Muscle layer of duodenum (tissue), 2 donors: Measurements from ENCODE around the gene CHDH.

Experiments used
- H3K27ac ChIP-seq: one replicate; pipeline ENCODE4 v1.7.0; 2013; ENCODE audit warnings: mild to moderate bottlenecking, low read length
- H3K27me3 ChIP-seq: one replicate; pipeline ENCODE4 v1.7.0; 2013; ENCODE audit warnings: low read depth, mild to moderate bottlenecking, control low read depth, low read length
- H3K36me3 ChIP-seq, 2 donors: one replicate each; pipeline ENCODE4 v1.7.0; 2013; ENCODE audit warnings: low read length in 2 of 2, control low read depth in 1 of 2, mild to moderate bottlenecking in 1 of 2; ENCODE audit not compliant: insufficient read depth in 2 of 2, control insufficient read depth in 1 of 2
- H3K4me1 ChIP-seq, 2 donors: one replicate each; pipeline ENCODE4 v1.7.0; 2013; ENCODE audit warnings: low read length in 2 of 2, mild to moderate bottlenecking in 2 of 2, control low read depth in 1 of 2, moderate library complexity in 1 of 2; ENCODE audit not compliant: insufficient read depth in 2 of 2, control insufficient read depth in 1 of 2
- H3K4me3 ChIP-seq, 2 donors: one replicate each; pipeline ENCODE4 v1.7.0; 2013; ENCODE audit warnings: low read length in 2 of 2, low read depth in 1 of 2, mild to moderate bottlenecking in 1 of 2
- H3K9me3 ChIP-seq, 2 donors: one replicate each; pipeline ENCODE4 v1.7.0; 2013; ENCODE audit warnings: low read length in 2 of 2, control low read depth in 1 of 2, mild to moderate bottlenecking in 1 of 2; ENCODE audit not compliant: control insufficient read depth in 1 of 2
- donor health status: healthy.

The CHDH gene

GRCh38 chr3:53845881-53846133 is 412 bp downstream of the CHDH start:
- H3K4me1 ChIP-seq, result peaks cover 0 to 6% of the 10 kb centered on the region in 2 donors
- no peaks in the 10 kb centered on the region for H3K36me3 ChIP-seq
- H3K4me3 ChIP-seq, result peak overlapping the region; percentile 64 to 76
- H3K9me3 ChIP-seq, result no peaks in the 10 kb centered on the region
- H3K27ac ChIP-seq, result peak overlapping the region; percentile 18
- H3K27me3 ChIP-seq, result no peaks in the 10 kb centered on the region

- H3K36me3 ChIP-seq, result no peaks in the 10 kb centered on the region
- H3K27ac ChIP-seq, result peak overlapping the region; percentile 18
- peak overlapping the region; percentile 64 to 76 for H3K4me3 ChIP-seq
- no peaks in the 10 kb centered on the region for H3K27me3 ChIP-seq
- H3K4me1 ChIP-seq, result peaks cover 0 to 4% of the 10 kb centered on the region in 2 donors
- H3K9me3 ChIP-seq, result no peaks in the 10 kb centered on the region
Observed at GRCh38 chr3:53845103-53845880, 927 bp downstream of the CHDH start.

GRCh38 chr3:53844262-53845102 is 1.7 kb downstream of the CHDH start:
- Histone ChIP-seq H3K4me1 (peaks cover 0 to 4% of the 10 kb centered on the region in 2 donors), H3K4me3 (no peak overlapping the region), H3K36me3 (no peaks in the 10 kb centered on the region), H3K27me3 (no peaks in the 10 kb centered on the region), H3K9me3 (no peaks in the 10 kb centered on the region), H3K27ac (peak overlapping the region; percentile 18)

GRCh38 chr3:53843195-53844177 is 2.7 kb downstream of the CHDH start:
- no peak overlapping the region for H3K4me3 ChIP-seq
- no peaks in the 10 kb centered on the region for H3K27me3 ChIP-seq
- H3K4me1 ChIP-seq, result peaks cover 0 to 4% of the 10 kb centered on the region in 2 donors
- peak overlapping the region; percentile 67 for H3K27ac ChIP-seq
- H3K36me3 ChIP-seq, result no peaks in the 10 kb centered on the region
- H3K9me3 ChIP-seq, result no peaks in the 10 kb centered on the region

GRCh38 chr3:53842436-53843194 is 3.6 kb downstream of the CHDH start:
- H3K36me3 ChIP-seq, result no peaks in the 10 kb centered on the region
- no peak overlapping the region for H3K4me3 ChIP-seq
- no peaks in the 10 kb centered on the region for H3K27me3 ChIP-seq
- peaks cover 0 to 4% of the 10 kb centered on the region in 2 donors for H3K4me1 ChIP-seq
- H3K27ac ChIP-seq, result no peak overlapping the region
- H3K9me3 ChIP-seq, result no peaks in the 10 kb centered on the region

GRCh38 chr3:53841296-53841695 is 4.9 kb downstream of the CHDH start:
- no peak overlapping the region for H3K27ac ChIP-seq
- no peaks in the 10 kb centered on the region for H3K36me3 ChIP-seq
- H3K4me3 ChIP-seq, result no peak overlapping the region
- H3K9me3 ChIP-seq, result no peaks in the 10 kb centered on the region
- no peaks in the 10 kb centered on the region for H3K4me1 ChIP-seq
- H3K27me3 ChIP-seq, result no peaks in the 10 kb centered on the region

- H3K4me1 ChIP-seq, result no peaks in the 10 kb centered on the region
- H3K36me3 ChIP-seq, result no peaks in the 10 kb centered on the region
- no peaks in the 10 kb centered on the region for H3K27me3 ChIP-seq
- no peaks in the 10 kb centered on the region for H3K9me3 ChIP-seq
- no peak overlapping the region for H3K4me3 ChIP-seq
- no peak overlapping the region for H3K27ac ChIP-seq
Observed at GRCh38 chr3:53837331-53837730, 8.9 kb downstream of the CHDH start.

GRCh38 chr3:53836084-53836872 is 9.9 kb downstream of the CHDH start:
- H3K27me3 ChIP-seq, result no peaks in the 10 kb centered on the region
- H3K4me3 ChIP-seq, result no peak overlapping the region
- no peak overlapping the region for H3K27ac ChIP-seq
- H3K9me3 ChIP-seq, result no peaks in the 10 kb centered on the region
- no peaks in the 10 kb centered on the region for H3K4me1 ChIP-seq
- H3K36me3 ChIP-seq, result no peaks in the 10 kb centered on the region

- Histone ChIP-seq H3K36me3 (no peaks in the 10 kb centered on the region), H3K4me1 (no peaks in the 10 kb centered on the region), H3K27ac (no peak overlapping the region), H3K9me3 (no peaks in the 10 kb centered on the region), H3K4me3 (no peak overlapping the region), H3K27me3 (no peaks in the 10 kb centered on the region)
Observed at GRCh38 chr3:53835257-53835656, 11.0 kb downstream of the CHDH start.

- Histone ChIP-seq H3K9me3 (no peaks in the 10 kb centered on the region), H3K27ac (no peak overlapping the region), H3K4me1 (no peaks in the 10 kb centered on the region), H3K27me3 (no peaks in the 10 kb centered on the region), H3K36me3 (no peaks in the 10 kb centered on the region), H3K4me3 (no peak overlapping the region)
Observed at GRCh38 chr3:53834429-53835095, 11.7 kb downstream of the CHDH start.
